HUDEP-2 (cell line): ENCODE data around the gene KAZN.
"Not testable (repeated sequence)": the region's sequence is repeated elsewhere in the genome, so short reads cannot be mapped to it uniquely, and the experiment has no call there.

Experiments
- DNase-seq, 76 experiments: peaks; one replicate each; lab custom pipeline; 2025; ENCODE audit not compliant: unreplicated experiment in 76 of 76; lab: John Stamatoyannopoulos, UW

The KAZN gene

GRCh38 chr1:14598498-14599182 lies at the start of gene KAZN:
TSS of gene KAZN (plus strand) at chr1:14598685.
- no peak for DNase-seq

- DNase-seq: no peak
Measured at GRCh38 chr1:14549897-14550620, 48.4 kb upstream of the KAZN start.

- no peak for DNase-seq
Measured at GRCh38 chr1:14551386-14551785, 47.1 kb upstream of the KAZN start.

- DNase-seq: no peak
Measured at GRCh38 chr1:14552246-14552965, 46.1 kb upstream of the KAZN start.

- no peak for DNase-seq
Measured at GRCh38 chr1:14553711-14554110, 44.8 kb upstream of the KAZN start.

- no peak for DNase-seq
Measured at GRCh38 chr1:14555091-14555490, 43.4 kb upstream of the KAZN start.

- no peak for DNase-seq
Measured at GRCh38 chr1:14561014-14561693, 37.3 kb upstream of the KAZN start.

- DNase-seq: no peak
Measured at GRCh38 chr1:14565090-14565489, 33.4 kb upstream of the KAZN start.

- peak in 10 of 76 experiments; percentile 1 to 29 (median 8) for DNase-seq
Measured at GRCh38 chr1:14567056-14567455, 31.4 kb upstream of the KAZN start.

- no peak for DNase-seq
Measured at GRCh38 chr1:14567903-14568302, 30.6 kb upstream of the KAZN start.

GRCh38 chr1:14568716-14569355 lies 29.6 kb upstream of the KAZN start:
- DNase-seq: no peak

- no peak for DNase-seq
Measured at GRCh38 chr1:14570514-14570913, 28.0 kb upstream of the KAZN start.

- peak in 1 of 76 experiments; percentile 1 for DNase-seq
Measured at GRCh38 chr1:14571810-14572767, 26.4 kb upstream of the KAZN start.

- DNase-seq: no peak
Measured at GRCh38 chr1:14572861-14573260, 25.6 kb upstream of the KAZN start.

GRCh38 chr1:14576155-14576554 lies 22.3 kb upstream of the KAZN start:
- no peak for DNase-seq

GRCh38 chr1:14577261-14577660 lies 21.2 kb upstream of the KAZN start:
- DNase-seq: no peak

GRCh38 chr1:14578156-14578555 lies 20.3 kb upstream of the KAZN start:
- no peak for DNase-seq

GRCh38 chr1:14580295-14580694 lies 18.2 kb upstream of the KAZN start:
- DNase-seq: not testable (repeated sequence)

- no peak for DNase-seq
Measured at GRCh38 chr1:14580986-14581385, 17.5 kb upstream of the KAZN start.
